GM23338 (cell line): ENCODE data around the gene PKDCC. TPM values are rescaled to one million over a fixed set of nuclear protein-coding genes. Genes with fewer than 3 reads are reported as not detected.
A peak's percentile ranks its signal among the peaks of the same experiment; 100 is the strongest.

Source experiments
- ATAC-seq: fragments of 200-7000 bp; cut with Tn5 transposase; 3 replicates; pipeline ENCODE4 v1.9.1; 2020
- DNase-seq: peaks from one replicate; pipeline ENCODE4 v3.0.0-alpha.2; 2015; ENCODE audit warnings: low spot score
- H2AFZ ChIP-seq: fragments of 200-600 bp; sonication (generic); 2 replicates; pipeline ENCODE4 v1.8.0; 2016; ENCODE audit warnings: antibody characterized with exemption, mild to moderate bottlenecking, moderate library complexity
- H3F3A ChIP-seq: fragments of 200-600 bp; sonication (generic); replicated peaks from 2 replicates; pipeline ENCODE4 v1.8.0; 2017; ENCODE audit warnings: antibody characterized with exemption, mixed run types, low read depth
- H3K27ac ChIP-seq: fragments of 200-600 bp; sonication (generic); 2 replicates; pipeline ENCODE4 v1.6.1; 2016; ENCODE audit warnings: low read depth
- H3K27me3 ChIP-seq: fragments of 200-600 bp; sonication (generic); 2 replicates; pipeline ENCODE4 v1.8.0; 2016; ENCODE audit warnings: mild to moderate bottlenecking, mixed run types, moderate library complexity; ENCODE audit not compliant: insufficient read depth
- H3K36me3 ChIP-seq: fragments of 200-600 bp; sonication (generic); 2 replicates; pipeline ENCODE4 v1.8.0; 2016; ENCODE audit warnings: mild to moderate bottlenecking; ENCODE audit not compliant: insufficient read depth
- H3K4me1 ChIP-seq: fragments of 200-600 bp; sonication (generic); 2 replicates; pipeline ENCODE4 v1.8.0; 2016; ENCODE audit warnings: mild to moderate bottlenecking, moderate library complexity; ENCODE audit not compliant: insufficient read depth
- H3K4me2 ChIP-seq: fragments of 200-600 bp; sonication (generic); 2 replicates; pipeline ENCODE4 v1.7.1; 2017; ENCODE audit warnings: mixed run types
- H3K4me3 ChIP-seq: fragments of 200-600 bp; sonication (generic); 2 replicates; pipeline ENCODE4 v1.6.1; 2016; ENCODE audit warnings: mixed run types
- H3K79me2 ChIP-seq: fragments of 200-600 bp; sonication (generic); replicated peaks from 2 replicates; pipeline ENCODE4 v1.8.0; 2017; ENCODE audit warnings: mild to moderate bottlenecking; ENCODE audit not compliant: insufficient read depth
- H3K9me2 ChIP-seq: fragments of 200-600 bp; sonication (generic); 2 replicates; pipeline ENCODE4 v1.8.0; 2017; ENCODE audit not compliant: insufficient read depth
- H4K20me1 ChIP-seq: fragments of 200-600 bp; sonication (generic); replicated peaks from 2 replicates; pipeline ENCODE4 v1.8.0; 2017; ENCODE audit warnings: mild to moderate bottlenecking; ENCODE audit not compliant: insufficient read depth
- H3K27ac Mint-ChIP-seq: 2 replicates; pipeline ENCODE4 v1.8.0; 2020; ENCODE audit warnings: inconsistent platforms, mild to moderate bottlenecking, moderate library complexity, mixed read lengths
- H3K27me3 Mint-ChIP-seq: 3 replicates; pipeline ENCODE4 v1.8.0; 2022; ENCODE audit warnings: low read depth, mild to moderate bottlenecking, moderate library complexity, mixed read lengths, inconsistent platforms; ENCODE audit not compliant: insufficient read depth, poor library complexity
- H3K36me3 Mint-ChIP-seq: 3 replicates; pipeline ENCODE4 v1.8.0; 2021; ENCODE audit warnings: low read depth, mild to moderate bottlenecking, inconsistent platforms, moderate library complexity, mixed read lengths
- H3K4me1 Mint-ChIP-seq: 3 replicates; pipeline ENCODE4 v1.8.0; 2020; ENCODE audit warnings: mild to moderate bottlenecking, inconsistent platforms, mixed read lengths
- H3K4me3 Mint-ChIP-seq: 3 replicates; pipeline ENCODE4 v1.8.0; 2021; ENCODE audit warnings: moderate library complexity, mild to moderate bottlenecking, inconsistent platforms, mixed read lengths
- H3K9me3 Mint-ChIP-seq: 3 replicates; pipeline ENCODE4 v1.8.0; 2020; ENCODE audit warnings: moderate library complexity, mild to moderate bottlenecking, inconsistent platforms, mixed read lengths
- CREB1 ChIP-seq: fragments of 250-450 bp; sonication (Bioruptor Pico); IDR thresholded peaks from 2 replicates; pipeline ENCODE4 v1.5.0; 2020; ENCODE audit warnings: low read depth, mild to moderate bottlenecking, moderate library complexity
- CTCF ChIP-seq, 2 experiments: fragments of 200-600 bp in 1 of 2; sonication (generic) in 1 of 2; conservative IDR thresholded peaks; 2 replicates each; pipeline versions ENCODE4 v1.5.1 to v1.6.1; 2016 to 2017; ENCODE audit warnings: antibody characterized with exemption in 2 of 2, low read depth in 2 of 2, mild to moderate bottlenecking in 2 of 2, moderate library complexity in 1 of 2
- EZH2 ChIP-seq: fragments of 200-600 bp; sonication (generic); IDR thresholded peaks from one replicate; pipeline ENCODE4 v1.8.0; 2017; ENCODE audit warnings: antibody characterized with exemption, mild to moderate bottlenecking, low read depth; ENCODE audit not compliant: unreplicated experiment
- EZH2phosphoT487 ChIP-seq: fragments of 200-600 bp; sonication (generic); IDR thresholded peaks from one replicate; pipeline ENCODE4 v1.8.1; 2018; ENCODE audit warnings: antibody characterized with exemption; ENCODE audit not compliant: unreplicated experiment
- NANOG ChIP-seq: IDR thresholded peaks from 2 replicates; pipeline ENCODE4 v1.6.1; 2016; ENCODE audit warnings: antibody characterized with exemption, borderline replicate concordance
- POLR2AphosphoS5 ChIP-seq: IDR thresholded peaks from 2 replicates; pipeline ENCODE4 v1.6.1; 2016; ENCODE audit warnings: antibody characterized with exemption, low read depth
- STAT1 ChIP-seq: IDR thresholded peaks from one replicate; pipeline ENCODE4 v1.6.1; 2016; ENCODE audit warnings: antibody characterized with exemption; ENCODE audit not compliant: unreplicated experiment
- ZNF114 ChIP-seq: fragments of 250-450 bp; sonication (Bioruptor Pico); IDR thresholded peaks from 2 replicates; pipeline ENCODE4 v1.5.0; 2020; ENCODE audit warnings: mild to moderate bottlenecking, moderate library complexity
- ZNF331 ChIP-seq: fragments of 250-450 bp; sonication (Bioruptor Pico); IDR thresholded peaks from 2 replicates; pipeline ENCODE4 v1.5.0; 2020; ENCODE audit warnings: low read depth, mild to moderate bottlenecking, moderate library complexity
- polyA plus RNA-seq: library from polyadenylated mRNA; unstranded; fragments of >200 nt; fragmentation: Nextera tagmentation; extraction: Ambion mirVana; gene quantifications from 2 replicates; pipeline ENCODE4 v1.2.1, GENCODE V29; 2016
- total RNA-seq: library from RNA; depleted of rRNA; stranded (reverse); fragments of >200 nt; shearing (Covaris generic); gene quantifications from 2 replicates; pipeline ENCODE4 v1.2.3, GENCODE V29; 2014
- TF ChIP-seq, protein P1 (sequence below): IDR thresholded peaks from 2 replicates; pipeline ENCODE4 v1.6.1; 2016; ENCODE audit warnings: antibody characterized with exemption

PKDCC gene
- total and polyA plus RNA-seq, 2 experiments from 2014 or later, result 7.0 to 44.8 TPM

GRCh38 chr2:42090216-42090615 lies 42.4 kb downstream of the PKDCC start:
- Mint-ChIP-seq H3K9me3 (no peaks in the 10 kb centered on the region), H3K4me1 (peaks cover 19% of the 10 kb centered on the region), H3K36me3 (no peaks in the 10 kb centered on the region), H3K27me3 (peaks cover 14% of the 10 kb centered on the region), H3K4me3 (no peak overlapping the region), H3K27ac (no peak overlapping the region)
- H4K20me1 ChIP-seq, result no peaks in the 10 kb centered on the region
- peaks cover 6% of the 10 kb centered on the region for H3K27me3 ChIP-seq
- H3K9me2 ChIP-seq, result no peaks in the 10 kb centered on the region
- H3K27ac ChIP-seq, result no peak overlapping the region
- H3K4me1 ChIP-seq, result peaks cover 26% of the 10 kb centered on the region
- H3F3A ChIP-seq, result no peaks in the 10 kb centered on the region
- ATAC-seq, result no peak
- no peak overlapping the region for H3K4me3 ChIP-seq
- no peak for TF ChIP-seq CREB1 (CRISPR knock-in tag)
- TF ChIP-seq EZH2phosphoT487, result no peak
- no peak for TF ChIP-seq ZNF114
- TF ChIP-seq, protein P1, sequence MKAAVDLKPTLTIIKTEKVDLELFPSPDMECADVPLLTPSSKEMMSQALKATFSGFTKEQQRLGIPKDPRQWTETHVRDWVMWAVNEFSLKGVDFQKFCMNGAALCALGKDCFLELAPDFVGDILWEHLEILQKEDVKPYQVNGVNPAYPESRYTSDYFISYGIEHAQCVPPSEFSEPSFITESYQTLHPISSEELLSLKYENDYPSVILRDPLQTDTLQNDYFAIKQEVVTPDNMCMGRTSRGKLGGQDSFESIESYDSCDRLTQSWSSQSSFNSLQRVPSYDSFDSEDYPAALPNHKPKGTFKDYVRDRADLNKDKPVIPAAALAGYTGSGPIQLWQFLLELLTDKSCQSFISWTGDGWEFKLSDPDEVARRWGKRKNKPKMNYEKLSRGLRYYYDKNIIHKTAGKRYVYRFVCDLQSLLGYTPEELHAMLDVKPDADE, result no peak
- no peak overlapping the region for H3K4me2 ChIP-seq
- no peaks in the 10 kb centered on the region for H3K36me3 ChIP-seq
- no peaks in the 10 kb centered on the region for H3K79me2 ChIP-seq
- no peak overlapping the region for H2AFZ ChIP-seq
- DNase-seq, result no peak

GRCh38 chr2:42091671-42092070 lies 43.9 kb downstream of the PKDCC start:
- Mint-ChIP-seq H3K36me3 (no peaks in the 10 kb centered on the region), H3K9me3 (no peaks in the 10 kb centered on the region), H3K27me3 (peaks cover 14% of the 10 kb centered on the region), H3K27ac (no peak overlapping the region), H3K4me3 (no peak overlapping the region), H3K4me1 (peaks cover 18% of the 10 kb centered on the region)
- Histone ChIP-seq H3K4me1 (peaks cover 25% of the 10 kb centered on the region), H3K4me2 (peak overlapping the region; percentile 60; the same call in 1 of the 2 replicates), H3K4me3 (0 out of 2 replicates have a peak overlapping the region, but pooled peaks have one; percentile 21), H4K20me1 (no peaks in the 10 kb centered on the region), H3K27me3 (peaks cover 6% of the 10 kb centered on the region), H2AFZ (no peak overlapping the region), H3F3A (no peaks in the 10 kb centered on the region), H3K36me3 (no peaks in the 10 kb centered on the region), H3K9me2 (no peaks in the 10 kb centered on the region), H3K79me2 (no peaks in the 10 kb centered on the region), H3K27ac (no peak overlapping the region)
- ATAC-seq (no peak), DNase-seq (no peak)
- TF ChIP-seq NANOG (no peak), ZNF114 (no peak), POLR2AphosphoS5 (no peak), ZNF331 (no peak), CREB1 (CRISPR knock-in tag) (no peak), EZH2 (no peak), CTCF (conservative IDR thresholded peaks at IDR 0.05; ENCODE audit: low read depth in 2 of 2) (no peak), STAT1 (no peak)
